Endodermal cell (in vitro differentiated cells): ENCODE results near the gene C19orf85. TPM values are rescaled to one million over a fixed set of nuclear protein-coding genes. Genes with fewer than 3 reads are reported as not detected.

ENCODE experiments used
- DNase-seq: peaks from one replicate; pipeline ENCODE4 v3.0.0-alpha.2; 2017
- H3K27ac ChIP-seq: 2 replicates; pipeline ENCODE4 v1.5.1; 2013; ENCODE audit warnings: mild to moderate bottlenecking, low read depth, low read length, moderate library complexity
- H3K27me3 ChIP-seq: 2 replicates; pipeline ENCODE4 v1.6.1; 2013; ENCODE audit warnings: mild to moderate bottlenecking, low read length, moderate library complexity; ENCODE audit not compliant: insufficient read depth, control insufficient read depth, poor library complexity, severe bottlenecking
- H3K36me3 ChIP-seq: 2 replicates; pipeline ENCODE4 v1.7.0; 2013; ENCODE audit warnings: mild to moderate bottlenecking, low read length, moderate library complexity; ENCODE audit not compliant: control insufficient read depth, insufficient read depth
- H3K4me1 ChIP-seq: one replicate; pipeline ENCODE4 v1.7.0; 2013; ENCODE audit warnings: low read length; ENCODE audit not compliant: control insufficient read depth, insufficient read depth
- H3K4me3 ChIP-seq: 2 replicates; pipeline ENCODE4 v1.5.1; 2013; ENCODE audit warnings: mild to moderate bottlenecking, low read length, moderate library complexity
- H3K9ac ChIP-seq: 2 replicates; pipeline ENCODE4 v1.6.1; 2013; ENCODE audit warnings: mild to moderate bottlenecking, low read length, moderate library complexity; ENCODE audit not compliant: poor library complexity, severe bottlenecking; ENCODE audit errors: extremely low read depth
- H3K9me3 ChIP-seq: 2 replicates; pipeline ENCODE4 v1.6.1; 2013; ENCODE audit warnings: mild to moderate bottlenecking, low read length, moderate library complexity; ENCODE audit not compliant: control insufficient read depth
- H3K27ac Mint-ChIP-seq: 2 replicates; pipeline ENCODE4 v1.8.0; 2020; ENCODE audit warnings: mixed read lengths
- H3K27me3 Mint-ChIP-seq: 2 replicates; pipeline ENCODE4 v1.8.0; 2021; ENCODE audit warnings: mild to moderate bottlenecking, mixed read lengths; ENCODE audit not compliant: insufficient read depth
- H3K36me3 Mint-ChIP-seq: 2 replicates; pipeline ENCODE4 v1.8.0; 2020; ENCODE audit warnings: low read depth, mixed read lengths
- H3K4me1 Mint-ChIP-seq: 2 replicates; pipeline ENCODE4 v1.8.0; 2020; ENCODE audit warnings: mixed read lengths
- H3K4me3 Mint-ChIP-seq: 2 replicates; pipeline ENCODE4 v1.8.0; 2020; ENCODE audit warnings: mild to moderate bottlenecking, moderate library complexity, mixed read lengths
- H3K9me3 Mint-ChIP-seq: 2 replicates; pipeline ENCODE4 v1.8.0; 2020; ENCODE audit warnings: mild to moderate bottlenecking, mixed read lengths
- WGBS, 2 experiments: methylation state at CpG; one replicate each; pipeline versions ENCODE4 v1.1.5 to v1.1.7; 2013; ENCODE audit warnings: missing lambda C conversion rate in 2 of 2, mixed read lengths in 1 of 2; ENCODE audit not compliant: insufficient coverage in 1 of 2, insufficient read length in 1 of 2; 5-methylcytosine and 5-hydroxymethylcytosine counted together
- total RNA-seq, 2 donors: library from RNA; stranded (reverse); fragmentation: NEBNext Ultra II Directional in 1 of 2; extraction: Animal tissue kit (Norgen Biotek cat#: 25700) in 1 of 2; gene quantifications; 2 replicates in 1 of 2; 3 replicates in 1 of 2; pipeline ENCODE4 v1.2.1, GENCODE V29; 2021
- TF ChIP-seq, protein P1 (sequence below): fragments of 200-600 bp; sonication (generic); conservative IDR thresholded peaks from 2 replicates; pipeline ENCODE4 v1.5.0; 2021; ENCODE audit warnings: antibody characterized with exemption, mild to moderate bottlenecking

Gene C19orf85
- total RNA-seq, 2 donors from 2014 or later: 0.62 to 2.3 TPM

GRCh38 chr19:55473225-55474012 lies 8.9 kb upstream of the C19orf85 start:
- H3K36me3 ChIP-seq: no peaks in the 10 kb centered on the region
- H3K4me1 Mint-ChIP-seq: peaks cover 17% of the 10 kb centered on the region
- H3K4me1 ChIP-seq: no peaks in the 10 kb centered on the region
- no peaks in the 10 kb centered on the region for H3K9me3 Mint-ChIP-seq
- H3K4me3 ChIP-seq: no peak overlapping the region
- H3K27me3 ChIP-seq: no peaks in the 10 kb centered on the region
- no peak overlapping the region for H3K4me3 Mint-ChIP-seq
- no peak overlapping the region for H3K27ac ChIP-seq
- no peaks in the 10 kb centered on the region for H3K27me3 Mint-ChIP-seq
- DNase-seq: peak; percentile 66
- H3K9ac ChIP-seq: no peak overlapping the region
- H3K27ac Mint-ChIP-seq: no peak overlapping the region
- TF ChIP-seq, protein P1, sequence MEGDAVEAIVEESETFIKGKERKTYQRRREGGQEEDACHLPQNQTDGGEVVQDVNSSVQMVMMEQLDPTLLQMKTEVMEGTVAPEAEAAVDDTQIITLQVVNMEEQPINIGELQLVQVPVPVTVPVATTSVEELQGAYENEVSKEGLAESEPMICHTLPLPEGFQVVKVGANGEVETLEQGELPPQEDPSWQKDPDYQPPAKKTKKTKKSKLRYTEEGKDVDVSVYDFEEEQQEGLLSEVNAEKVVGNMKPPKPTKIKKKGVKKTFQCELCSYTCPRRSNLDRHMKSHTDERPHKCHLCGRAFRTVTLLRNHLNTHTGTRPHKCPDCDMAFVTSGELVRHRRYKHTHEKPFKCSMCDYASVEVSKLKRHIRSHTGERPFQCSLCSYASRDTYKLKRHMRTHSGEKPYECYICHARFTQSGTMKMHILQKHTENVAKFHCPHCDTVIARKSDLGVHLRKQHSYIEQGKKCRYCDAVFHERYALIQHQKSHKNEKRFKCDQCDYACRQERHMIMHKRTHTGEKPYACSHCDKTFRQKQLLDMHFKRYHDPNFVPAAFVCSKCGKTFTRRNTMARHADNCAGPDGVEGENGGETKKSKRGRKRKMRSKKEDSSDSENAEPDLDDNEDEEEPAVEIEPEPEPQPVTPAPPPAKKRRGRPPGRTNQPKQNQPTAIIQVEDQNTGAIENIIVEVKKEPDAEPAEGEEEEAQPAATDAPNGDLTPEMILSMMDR: no peak
- 69 to 73% methylated on average over 10 to 16 of the region's 16 CpGs for WGBS, 2 experiments
- H3K36me3 Mint-ChIP-seq: no peaks in the 10 kb centered on the region
- no peaks in the 10 kb centered on the region for H3K9me3 ChIP-seq

- Histone ChIP-seq H3K9me3 (no peaks in the 10 kb centered on the region), H3K27me3 (no peaks in the 10 kb centered on the region), H3K4me3 (no peak overlapping the region), H3K27ac (no peak overlapping the region), H3K9ac (no peak overlapping the region), H3K36me3 (no peaks in the 10 kb centered on the region), H3K4me1 (no peaks in the 10 kb centered on the region)
- no peaks in the 10 kb centered on the region for H3K27me3 Mint-ChIP-seq
- peak; percentile 45 for DNase-seq
- no peak overlapping the region for H3K4me3 Mint-ChIP-seq
- WGBS, 2 experiments: 88 to 94% methylated on average over 8 of the region's 8 CpGs
- no peaks in the 10 kb centered on the region for H3K9me3 Mint-ChIP-seq
- no peak overlapping the region for H3K27ac Mint-ChIP-seq
- no peaks in the 10 kb centered on the region for H3K36me3 Mint-ChIP-seq
- peaks cover 11% of the 10 kb centered on the region for H3K4me1 Mint-ChIP-seq
- TF ChIP-seq, protein P1: no peak
These were observed 7.9 kb upstream of the C19orf85 start for GRCh38 chr19:55472463-55472862.

DNA sequence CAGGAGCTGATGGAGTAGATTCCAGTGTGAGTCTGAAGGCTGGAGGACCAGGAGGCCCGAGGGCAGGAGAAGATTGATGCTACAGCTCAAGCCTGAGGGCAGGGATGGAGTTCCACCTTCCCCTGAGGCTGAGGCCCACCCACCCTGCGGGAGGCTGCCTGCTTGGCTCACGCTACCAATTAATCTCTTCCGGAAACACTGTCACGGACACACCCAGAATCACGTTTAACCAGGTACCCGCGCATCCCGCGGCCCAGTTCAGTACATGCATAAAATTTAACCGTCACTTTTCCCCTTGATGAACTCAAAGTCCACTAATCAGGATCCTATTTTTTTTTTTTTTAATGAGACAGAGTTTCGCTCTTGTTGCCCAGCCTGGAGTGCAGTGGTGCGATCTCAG lies 6.7 kb upstream of the C19orf85 start:
- no peaks in the 10 kb centered on the region for H3K9me3 ChIP-seq
- H3K4me1 Mint-ChIP-seq: peaks cover 8% of the 10 kb centered on the region
- TF ChIP-seq, protein P1: no peak
- H3K36me3 ChIP-seq: no peaks in the 10 kb centered on the region
- H3K9ac ChIP-seq: no peak overlapping the region
- H3K27ac Mint-ChIP-seq: no peak overlapping the region
- H3K4me3 Mint-ChIP-seq: no peak overlapping the region
- no peaks in the 10 kb centered on the region for H3K4me1 ChIP-seq
- 92 to 93% methylated on average over 12 to 13 of the region's 13 CpGs for WGBS, 2 experiments
- H3K9me3 Mint-ChIP-seq: no peaks in the 10 kb centered on the region
- H3K4me3 ChIP-seq: no peak overlapping the region
- no peak overlapping the region for H3K27ac ChIP-seq
- H3K27me3 ChIP-seq: no peaks in the 10 kb centered on the region
- H3K36me3 Mint-ChIP-seq: no peaks in the 10 kb centered on the region
- peaks cover 4% of the 10 kb centered on the region for H3K27me3 Mint-ChIP-seq
- DNase-seq: no peak
